GM18517 (cell line): Measurements from ENCODE around the gene ZNF212.
A peak's percentile ranks its signal among the peaks of the same experiment; 100 is the strongest.
"Not testable (repeated sequence)": the region's sequence is repeated elsewhere in the genome, so short reads cannot be mapped to it uniquely, and the experiment has no call there.

Source experiments
- ATAC-seq: cut with Tn5 transposase; IDR thresholded peaks from one replicate; pipeline ENCODE4 v1.9.1; 2021; ENCODE audit warnings: mild to moderate bottlenecking, moderate library complexity; ENCODE audit not compliant: unreplicated experiment

Gene ZNF212

GRCh38 chr7:149252378-149252777 is 12.9 kb downstream of the ZNF212 start:
- ATAC-seq, result no peak

- no peak for ATAC-seq
These were observed 14.2 kb downstream of the ZNF212 start for GRCh38 chr7:149253665-149254064.

GRCh38 chr7:149254181-149254858 is 14.9 kb downstream of the ZNF212 start:
- ATAC-seq, result no peak

GRCh38 chr7:149255174-149255573 is 15.7 kb downstream of the ZNF212 start:
- ATAC-seq, result no peak

GRCh38 chr7:149256568-149256967 is 17.1 kb downstream of the ZNF212 start:
- ATAC-seq, result no peak

- ATAC-seq, result no peak
These were observed 17.7 kb downstream of the ZNF212 start for GRCh38 chr7:149257146-149257545.

GRCh38 chr7:149261316-149261828 is 21.9 kb downstream of the ZNF212 start:
- ATAC-seq, result peak; percentile 4

GRCh38 chr7:149261829-149262617 is 22.6 kb downstream of the ZNF212 start, which contains the start of gene ZNF783:
ZNF783 (plus strand) TSS chr7:149262196; CDS start chr7:149262334, 138 bp downstream.
- peak; percentile 88 for ATAC-seq

- ATAC-seq, result no peak
These were observed 27.0 kb downstream of the ZNF212 start for GRCh38 chr7:149266451-149266850.

GRCh38 chr7:149267733-149268132 is 28.3 kb downstream of the ZNF212 start:
- ATAC-seq, result no peak

GRCh38 chr7:149274424-149274823 is 35.0 kb downstream of the ZNF212 start:
- ATAC-seq, result not testable (repeated sequence)

GRCh38 chr7:149277871-149278270 is 38.4 kb downstream of the ZNF212 start:
- no peak for ATAC-seq

- no peak for ATAC-seq
These were observed 38.9 kb downstream of the ZNF212 start for GRCh38 chr7:149278396-149278795.

GRCh38 chr7:149279111-149279743 is 39.8 kb downstream of the ZNF212 start:
- ATAC-seq, result no peak

GRCh38 chr7:149280151-149280550 is 40.7 kb downstream of the ZNF212 start:
- no peak for ATAC-seq

- no peak for ATAC-seq
These were observed 41.4 kb downstream of the ZNF212 start for GRCh38 chr7:149280661-149281507.

GRCh38 chr7:149281508-149282330 is 42.3 kb downstream of the ZNF212 start:
- no peak for ATAC-seq

GRCh38 chr7:149282331-149282655 is 42.8 kb downstream of the ZNF212 start:
- ATAC-seq, result no peak

- ATAC-seq, result no peak
These were observed 43.9 kb downstream of the ZNF212 start for GRCh38 chr7:149283321-149283720.

- ATAC-seq, result no peak
These were observed 44.9 kb downstream of the ZNF212 start for GRCh38 chr7:149284343-149284742.
